ENCODE measurements around the gene STARD5. TPM values are rescaled to one million over a fixed set of nuclear protein-coding genes. Genes with fewer than 3 reads are reported as not detected.

STARD5 gene
- total RNA-seq, 1 experiment from 2014 or later, result 1.0 TPM

GRCh38 chr15:81297603-81298575 lies 26.1 kb downstream of the STARD5 start:
- no peak for DNase-seq
- no peak overlapping the region for H3K4me3 Mint-ChIP-seq (ENCODE audit: unreplicated experiment)
- TF ChIP-seq, protein P1, sequence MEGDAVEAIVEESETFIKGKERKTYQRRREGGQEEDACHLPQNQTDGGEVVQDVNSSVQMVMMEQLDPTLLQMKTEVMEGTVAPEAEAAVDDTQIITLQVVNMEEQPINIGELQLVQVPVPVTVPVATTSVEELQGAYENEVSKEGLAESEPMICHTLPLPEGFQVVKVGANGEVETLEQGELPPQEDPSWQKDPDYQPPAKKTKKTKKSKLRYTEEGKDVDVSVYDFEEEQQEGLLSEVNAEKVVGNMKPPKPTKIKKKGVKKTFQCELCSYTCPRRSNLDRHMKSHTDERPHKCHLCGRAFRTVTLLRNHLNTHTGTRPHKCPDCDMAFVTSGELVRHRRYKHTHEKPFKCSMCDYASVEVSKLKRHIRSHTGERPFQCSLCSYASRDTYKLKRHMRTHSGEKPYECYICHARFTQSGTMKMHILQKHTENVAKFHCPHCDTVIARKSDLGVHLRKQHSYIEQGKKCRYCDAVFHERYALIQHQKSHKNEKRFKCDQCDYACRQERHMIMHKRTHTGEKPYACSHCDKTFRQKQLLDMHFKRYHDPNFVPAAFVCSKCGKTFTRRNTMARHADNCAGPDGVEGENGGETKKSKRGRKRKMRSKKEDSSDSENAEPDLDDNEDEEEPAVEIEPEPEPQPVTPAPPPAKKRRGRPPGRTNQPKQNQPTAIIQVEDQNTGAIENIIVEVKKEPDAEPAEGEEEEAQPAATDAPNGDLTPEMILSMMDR (IDR thresholded peaks at IDR 0.05; ENCODE audit: insufficient read depth in 1 of 2, low read depth in 1 of 2, low read length in 1 of 2, severe bottlenecking in 1 of 2, unreplicated experiment in 1 of 2), result no peak
- H3K27me3 Mint-ChIP-seq (ENCODE audit: insufficient read depth, unreplicated experiment), result peaks cover 15% of the 10 kb centered on the region
- H3K27ac Mint-ChIP-seq (ENCODE audit: unreplicated experiment), result no peak overlapping the region
- Histone ChIP-seq H3K4me3 (ENCODE audit: low read depth, low read length) (no peak overlapping the region), H3K36me3 (ENCODE audit: control insufficient read depth, insufficient read depth, low read length) (no peaks in the 10 kb centered on the region), H3K27me3 (replicated peaks; ENCODE audit: control insufficient read depth, insufficient read depth, low read length) (no peaks in the 10 kb centered on the region; the same call in none of the 2 replicates), H3K4me1 (no peaks in the 10 kb centered on the region), H3K9me3 (no peaks in the 10 kb centered on the region)
- ChIA-PET CTCF (no interaction called here), POLR2A (no interaction called here)
- H3K4me1 Mint-ChIP-seq (ENCODE audit: low read depth, unreplicated experiment), result no peaks in the 10 kb centered on the region
- no peaks in the 10 kb centered on the region for H3K36me3 Mint-ChIP-seq (ENCODE audit: insufficient read depth, unreplicated experiment)
- no peaks in the 10 kb centered on the region for H3K9me3 Mint-ChIP-seq (ENCODE audit: unreplicated experiment)
- no TSS peak for BruUV-seq (replicated peaks)
- intact Hi-C loops (cut with micrococcal nuclease; ENCODE audit: unreplicated experiment), result no loop called here

DNA sequence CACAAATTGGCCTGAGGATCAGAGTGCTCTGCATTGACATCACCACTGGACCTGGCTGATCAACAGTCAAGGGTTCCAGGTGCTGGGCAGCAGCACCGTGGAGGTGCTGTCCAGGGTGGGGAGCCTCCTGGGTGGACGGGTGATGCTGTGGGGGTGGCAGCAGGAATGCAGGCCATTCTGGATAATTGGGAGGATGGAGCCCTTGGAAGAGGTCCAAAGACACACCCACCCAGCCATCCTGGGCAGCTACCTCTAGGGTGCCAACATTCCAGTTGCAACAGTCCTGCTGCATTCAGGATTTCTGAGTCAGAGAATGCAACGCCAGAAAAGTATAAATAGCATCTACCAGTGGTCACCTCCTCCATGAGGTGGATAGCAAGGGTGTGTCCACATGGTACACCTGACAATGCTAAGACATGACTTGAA lies 26.8 kb downstream of the STARD5 start:
- Mint-ChIP-seq H3K27ac (ENCODE audit: unreplicated experiment) (no peak overlapping the region), H3K36me3 (ENCODE audit: insufficient read depth, unreplicated experiment) (no peaks in the 10 kb centered on the region), H3K9me3 (ENCODE audit: unreplicated experiment) (no peaks in the 10 kb centered on the region), H3K4me1 (ENCODE audit: low read depth, unreplicated experiment) (no peaks in the 10 kb centered on the region), H3K27me3 (ENCODE audit: insufficient read depth, unreplicated experiment) (peaks cover 14% of the 10 kb centered on the region), H3K4me3 (ENCODE audit: unreplicated experiment) (no peak overlapping the region)
- POLR2A ChIA-PET, result no interaction called here
- Histone ChIP-seq H3K9me3 (no peaks in the 10 kb centered on the region), H3K4me3 (ENCODE audit: low read depth, low read length) (no peak overlapping the region), H3K36me3 (ENCODE audit: control insufficient read depth, insufficient read depth, low read length) (no peaks in the 10 kb centered on the region), H3K27me3 (replicated peaks; ENCODE audit: control insufficient read depth, insufficient read depth, low read length) (no peaks in the 10 kb centered on the region; the same call in none of the 2 replicates), H3K4me1 (no peaks in the 10 kb centered on the region)
- BruUV-seq (replicated peaks), result no TSS peak
- CTCF ChIA-PET, result no interaction called here
- DNase-seq, result no peak
- TF ChIP-seq, protein P1 (IDR thresholded peaks at IDR 0.05; ENCODE audit: insufficient read depth in 1 of 2, low read depth in 1 of 2, low read length in 1 of 2, severe bottlenecking in 1 of 2, unreplicated experiment in 1 of 2), result no peak
- intact Hi-C loops (cut with micrococcal nuclease; ENCODE audit: unreplicated experiment), result no loop called here

DNA sequence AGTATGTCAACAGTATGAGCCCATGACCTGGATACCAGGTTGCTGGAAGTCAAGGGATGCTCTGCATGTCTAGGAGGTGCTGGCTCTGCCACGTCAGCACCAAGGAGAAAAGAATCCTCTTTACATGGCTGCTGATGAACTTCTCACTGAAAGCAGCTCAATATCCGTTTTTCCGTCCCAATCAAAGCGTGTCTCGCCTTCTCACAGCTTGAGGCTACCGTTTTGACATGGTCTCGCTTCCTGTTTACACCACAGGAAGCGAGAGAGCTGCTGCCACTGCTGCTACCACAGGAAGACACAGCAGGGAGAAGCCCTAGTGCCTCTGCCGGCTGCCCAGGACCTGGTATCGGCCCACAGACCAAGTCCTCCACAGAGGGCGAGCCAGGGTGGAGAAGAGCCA lies 27.3 kb downstream of the STARD5 start:
- Histone ChIP-seq H3K9me3 (no peaks in the 10 kb centered on the region), H3K27me3 (replicated peaks; ENCODE audit: control insufficient read depth, insufficient read depth, low read length) (no peaks in the 10 kb centered on the region; the same call in none of the 2 replicates), H3K4me1 (no peaks in the 10 kb centered on the region), H3K36me3 (ENCODE audit: control insufficient read depth, insufficient read depth, low read length) (no peaks in the 10 kb centered on the region), H3K4me3 (ENCODE audit: low read depth, low read length) (no peak overlapping the region)
- no peak for DNase-seq
- no peaks in the 10 kb centered on the region for H3K36me3 Mint-ChIP-seq (ENCODE audit: insufficient read depth, unreplicated experiment)
- no peaks in the 10 kb centered on the region for H3K4me1 Mint-ChIP-seq (ENCODE audit: low read depth, unreplicated experiment)
- no TSS peak for BruUV-seq (replicated peaks)
- ChIA-PET CTCF (no interaction called here), POLR2A (no interaction called here)
- no peak overlapping the region for H3K27ac Mint-ChIP-seq (ENCODE audit: unreplicated experiment)
- no peak overlapping the region for H3K4me3 Mint-ChIP-seq (ENCODE audit: unreplicated experiment)
- H3K9me3 Mint-ChIP-seq (ENCODE audit: unreplicated experiment), result no peaks in the 10 kb centered on the region
- H3K27me3 Mint-ChIP-seq (ENCODE audit: insufficient read depth, unreplicated experiment), result peaks cover 11% of the 10 kb centered on the region
- intact Hi-C loops (cut with micrococcal nuclease; ENCODE audit: unreplicated experiment), result no loop called here
- TF ChIP-seq, protein P1 (IDR thresholded peaks at IDR 0.05; ENCODE audit: insufficient read depth in 1 of 2, low read depth in 1 of 2, low read length in 1 of 2, severe bottlenecking in 1 of 2, unreplicated experiment in 1 of 2), result no peak

All from Caco-2 (cell line).